Measurements from ENCODE around the gene NCMAP.

GRCh38 chr1:24588573-24588972 lies 32.7 kb downstream of the NCMAP start:
- TF ChIP-seq GATA2 (IDR thresholded peaks at IDR 0.05; ENCODE audit: low read depth, low read length) (no peak), GATA3 (IDR thresholded peaks at IDR 0.05; ENCODE audit: low read depth, low read length) (no peak)

All from SH-SY5Y (cell line).